Ishikawa (cell line): Measurements from ENCODE around the gene NWD2.

Experiments
- CEBPB ChIP-seq: IDR thresholded peaks from 2 replicates; pipeline ENCODE4 v1.6.1; 2012
- CREB1 ChIP-seq: IDR thresholded peaks from 2 replicates; pipeline ENCODE4 v1.6.1; 2012; ENCODE audit warnings: low read depth
- EGR1 ChIP-seq: IDR thresholded peaks from 2 replicates; pipeline ENCODE4 v1.6.1; 2012
- EP300 ChIP-seq: IDR thresholded peaks from 2 replicates; pipeline ENCODE4 v1.6.1; 2012; ENCODE audit warnings: borderline replicate concordance
- FOXM1 ChIP-seq: IDR thresholded peaks from 2 replicates; pipeline ENCODE4 v1.6.1; 2012; ENCODE audit warnings: low read depth, borderline replicate concordance
- MAX ChIP-seq: IDR thresholded peaks from 2 replicates; pipeline ENCODE4 v1.6.1; 2012
- NFIC ChIP-seq: IDR thresholded peaks from 2 replicates; pipeline ENCODE4 v1.6.1; 2012
- RAD21 ChIP-seq: IDR thresholded peaks from 2 replicates; pipeline ENCODE4 v1.6.1; 2012; ENCODE audit warnings: low read depth
- REST ChIP-seq: IDR thresholded peaks from 2 replicates; pipeline ENCODE4 v1.6.1; 2012; ENCODE audit warnings: low read depth, mild to moderate bottlenecking
- TAF1 ChIP-seq: IDR thresholded peaks from 2 replicates; pipeline ENCODE4 v1.6.1; 2012; ENCODE audit warnings: low read depth, mild to moderate bottlenecking
- TCF12 ChIP-seq: IDR thresholded peaks from 2 replicates; pipeline ENCODE4 v1.6.1; 2012; ENCODE audit warnings: low read depth
- TEAD4 ChIP-seq: IDR thresholded peaks from 2 replicates; pipeline ENCODE4 v1.6.1; 2012
- YY1 ChIP-seq: IDR thresholded peaks from 2 replicates; pipeline ENCODE4 v1.6.1; 2012; ENCODE audit warnings: low read depth
- ZBTB7A ChIP-seq: IDR thresholded peaks from 2 replicates; pipeline ENCODE4 v1.6.1; 2012; ENCODE audit warnings: low read depth
- TF ChIP-seq, protein P1 (sequence below): IDR thresholded peaks from 2 replicates; pipeline ENCODE4 v1.6.1; 2012

NWD2 gene

GRCh38 chr4:37322122-37322521 is 77.6 kb downstream of the NWD2 start:
- no peak for TF ChIP-seq CREB1
- TF ChIP-seq EP300, result no peak
- TF ChIP-seq EGR1, result no peak
- no peak for TF ChIP-seq CEBPB
- no peak for TF ChIP-seq RAD21
- TF ChIP-seq TAF1, result no peak
- no peak for TF ChIP-seq MAX
- no peak for TF ChIP-seq ZBTB7A
- TF ChIP-seq REST, result no peak
- no peak for TF ChIP-seq TEAD4
- no peak for TF ChIP-seq YY1
- TF ChIP-seq NFIC, result no peak
- TF ChIP-seq, protein P1, sequence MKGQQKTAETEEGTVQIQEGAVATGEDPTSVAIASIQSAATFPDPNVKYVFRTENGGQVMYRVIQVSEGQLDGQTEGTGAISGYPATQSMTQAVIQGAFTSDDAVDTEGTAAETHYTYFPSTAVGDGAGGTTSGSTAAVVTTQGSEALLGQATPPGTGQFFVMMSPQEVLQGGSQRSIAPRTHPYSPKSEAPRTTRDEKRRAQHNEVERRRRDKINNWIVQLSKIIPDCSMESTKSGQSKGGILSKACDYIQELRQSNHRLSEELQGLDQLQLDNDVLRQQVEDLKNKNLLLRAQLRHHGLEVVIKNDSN, result no peak
- TF ChIP-seq FOXM1, result no peak
- TF ChIP-seq TCF12, result no peak

DNA sequence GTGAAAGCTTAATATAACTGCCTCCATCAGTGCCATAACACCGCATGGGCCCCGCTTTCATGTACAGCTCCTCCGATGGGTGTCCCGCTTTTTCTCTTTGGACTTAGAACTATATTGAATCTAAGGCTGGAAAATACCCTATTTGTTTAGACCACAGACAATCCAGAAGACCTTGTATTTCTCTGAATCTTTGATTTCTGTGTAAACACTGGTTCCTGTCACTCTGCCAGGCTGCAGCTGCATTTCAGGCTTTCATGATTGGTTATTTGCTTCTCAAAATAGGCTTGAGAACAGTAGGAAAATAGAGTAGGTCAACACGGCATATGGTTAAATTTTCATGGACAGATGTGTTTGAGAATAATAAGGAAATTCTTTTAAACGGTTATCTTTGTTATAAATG is 80.0 kb downstream of the NWD2 start:
- TF ChIP-seq YY1 (no peak), CREB1 (no peak)

DNA sequence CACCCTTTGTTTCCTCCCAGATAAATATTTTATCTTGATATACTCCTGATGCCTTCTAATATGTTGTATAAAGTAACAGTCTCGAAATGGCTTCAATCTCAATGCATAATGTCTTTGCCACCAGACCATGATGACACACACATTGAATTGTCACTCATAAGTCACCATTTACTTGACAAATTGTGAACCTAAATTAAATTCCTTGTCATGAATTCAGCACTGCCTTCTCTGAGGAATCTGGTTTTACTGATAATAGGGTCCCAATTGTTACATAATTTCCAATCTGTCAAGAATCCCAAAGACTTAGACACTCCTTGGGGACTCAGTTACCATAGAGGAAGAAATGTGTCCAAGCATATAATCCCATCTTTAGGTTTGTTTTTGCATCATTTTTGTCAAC is 82.3 kb downstream of the NWD2 start:
- TF ChIP-seq REST (no peak), NFIC (no peak), EGR1 (no peak), YY1 (no peak), CEBPB (no peak), TAF1 (no peak), TEAD4 (no peak), MAX (no peak), FOXM1 (no peak), ZBTB7A (no peak), CREB1 (no peak), EP300 (no peak), TCF12 (no peak)
- TF ChIP-seq, protein P1, result no peak

DNA sequence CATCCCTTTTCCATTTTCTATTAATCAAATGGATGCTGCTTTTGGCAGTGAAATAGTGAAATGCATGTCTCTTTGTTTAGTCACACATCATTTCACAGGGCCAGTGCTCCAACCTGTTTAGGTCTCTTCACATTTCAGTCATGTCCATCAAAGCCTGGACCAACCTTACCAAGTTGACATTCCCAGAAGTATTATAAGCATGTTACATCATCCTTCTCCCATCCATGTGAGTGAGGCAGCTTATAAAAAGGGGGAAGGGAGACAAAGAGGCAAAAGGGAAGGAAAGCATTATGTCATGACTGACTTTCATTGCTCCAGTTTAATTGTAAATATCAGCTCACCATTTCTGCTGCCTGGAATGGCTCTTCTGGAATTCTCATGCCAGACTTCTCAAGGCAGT is 94.4 kb downstream of the NWD2 start:
- TF ChIP-seq CEBPB (no peak), REST (no peak), TAF1 (no peak)

DNA sequence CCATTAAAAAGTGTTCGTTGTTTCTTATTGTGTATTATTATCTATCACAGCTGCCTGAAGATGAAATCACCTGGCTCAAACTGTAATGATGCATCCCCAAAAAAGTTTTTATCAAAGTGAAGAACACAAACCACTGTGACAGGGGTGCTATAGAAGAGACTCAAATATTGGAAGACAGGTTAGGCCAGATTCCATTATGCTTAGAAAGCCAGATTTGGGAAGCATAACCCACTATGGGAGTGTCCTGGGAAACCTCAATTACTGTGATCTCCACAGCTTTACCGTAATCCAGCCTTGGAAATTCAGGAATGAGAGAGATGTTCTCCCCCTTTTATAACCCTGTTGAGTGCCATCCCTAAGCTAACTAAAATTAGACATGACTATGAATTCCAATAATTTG is 114.2 kb downstream of the NWD2 start:
- TF ChIP-seq MAX (no peak), TCF12 (no peak), FOXM1 (no peak), TEAD4 (no peak), TAF1 (no peak), YY1 (no peak), CEBPB (no peak), RAD21 (no peak), EGR1 (no peak), EP300 (no peak), ZBTB7A (no peak), NFIC (no peak), REST (no peak), CREB1 (no peak)
- TF ChIP-seq, protein P1, result no peak
